Breast epithelium (tissue), 4 donors: ENCODE results near the gene MS4A13. TPM values are rescaled to one million over a fixed set of nuclear protein-coding genes. Genes with fewer than 3 reads are reported as not detected.

Source experiments
- DNase-seq, 2 donors: peaks; one replicate each; pipeline ENCODE4 v3.0.0-alpha.2; 2019; ENCODE audit warnings: low spot score in 2 of 2
- H3K27ac ChIP-seq, 2 donors: fragments of 200-600 bp; sonication (generic) in 1 of 2; one replicate each; pipeline ENCODE4 v1.5.1; 2016 to 2019; ENCODE audit warnings: mild to moderate bottlenecking in 1 of 2
- H3K27me3 ChIP-seq, 2 donors: fragments of 200-600 bp; sonication (generic) in 1 of 2; one replicate each; pipeline versions ENCODE4 v1.5.1 to v1.6.0; 2017 to 2019; ENCODE audit warnings: control low read depth in 1 of 2, mild to moderate bottlenecking in 1 of 2
- H3K36me3 ChIP-seq: fragments of 200-600 bp; one replicate; pipeline ENCODE4 v1.5.1; 2019
- H3K4me1 ChIP-seq, 2 donors: fragments of 200-600 bp; sonication (generic); one replicate each; pipeline ENCODE4 v1.5.1; 2016 to 2019; ENCODE audit warnings: control low read depth in 1 of 2
- H3K4me3 ChIP-seq, 3 donors: fragments of 200-600 bp; sonication (generic); 1 replicate in 2 of 3; 2 replicates in 1 of 3; pipeline ENCODE4 v1.5.1; 2016 to 2019; ENCODE audit warnings: mild to moderate bottlenecking in 3 of 3, moderate library complexity in 2 of 3
- H3K9me3 ChIP-seq, 2 donors: fragments of 200-600 bp; sonication (generic) in 1 of 2; one replicate each; pipeline ENCODE4 v1.5.1; 2016 to 2019; ENCODE audit warnings: control low read depth in 1 of 2
- CTCF ChIP-seq, 3 donors: fragments of 450-650 bp; IDR thresholded peaks; one replicate each; pipeline ENCODE4 v1.5.1; 2016 to 2017; ENCODE audit warnings: antibody characterized with exemption in 3 of 3, mild to moderate bottlenecking in 3 of 3, moderate library complexity in 3 of 3
- POLR2A ChIP-seq: fragments of 450-650 bp; IDR thresholded peaks from one replicate; pipeline ENCODE4 v1.6.1; 2016; ENCODE audit warnings: antibody characterized with exemption, mild to moderate bottlenecking, moderate library complexity
- POLR2AphosphoS5 ChIP-seq, 3 donors: sonication (generic); formaldehyde crosslinking; IDR thresholded peaks; one replicate each; pipeline ENCODE4 v1.6.1; 2017; ENCODE audit warnings: antibody characterized with exemption in 3 of 3
- intact Hi-C: fragments of 100-400 bp; cut with DNase I; formaldehyde crosslinking; loops from one replicate; pipeline ENCODE4 v1.15.1; 2023; ENCODE audit warnings: low total_unique reads
- total RNA-seq, 3 donors: library from RNA; depleted of rRNA; stranded (reverse); fragments of >200 nt; gene quantifications; one replicate each; pipeline ENCODE4 v1.1.0, GENCODE V29; 2016

MS4A13 gene, protein sequence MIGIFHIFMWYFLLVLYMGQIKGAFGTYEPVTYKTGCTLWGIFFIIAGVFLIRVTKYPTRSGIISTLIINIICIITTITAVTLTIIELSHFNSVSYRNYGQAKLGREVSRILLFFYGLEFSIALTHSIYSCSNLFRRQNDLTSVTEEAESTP
- not detected for total RNA-seq

DNA sequence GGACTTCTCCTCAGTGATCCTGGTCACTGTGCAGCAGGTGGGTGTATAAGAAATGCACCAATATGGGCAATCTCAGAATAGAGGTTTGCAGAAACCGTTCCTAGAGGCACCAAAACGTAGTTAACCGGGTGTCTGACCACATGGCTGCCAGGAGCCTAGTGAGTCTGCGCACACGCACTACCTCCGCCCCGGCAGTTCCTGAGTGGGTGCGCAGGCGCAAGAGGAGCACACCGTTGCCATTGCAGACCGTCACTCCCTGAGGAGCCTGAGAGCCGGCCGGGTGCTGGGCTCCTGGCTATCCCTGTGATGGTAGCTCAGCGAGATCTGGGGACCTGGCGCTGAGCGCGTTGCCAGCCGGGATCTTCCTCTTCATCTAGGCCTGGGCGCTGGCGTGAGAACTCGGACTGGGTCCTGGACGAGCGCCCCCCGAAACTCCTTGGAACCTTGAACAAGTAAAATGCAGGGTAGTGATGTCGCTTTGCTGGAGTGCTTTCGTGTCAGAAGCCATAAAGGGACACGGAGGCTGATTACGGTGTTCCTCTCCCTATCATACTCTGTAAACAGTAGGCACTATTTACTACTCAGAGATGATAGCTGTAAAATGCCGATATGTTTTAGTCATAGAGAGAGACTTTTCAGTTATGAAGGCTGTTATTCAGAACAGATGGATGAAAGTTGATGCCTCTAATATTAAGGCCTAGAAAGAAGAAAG, at the start of gene MS4A13:
TSS of gene MS4A13 (plus strand) at position 249 of the 712 bp plus-strand sequence. CDS start 2,692 bp downstream, outside the sequence.
- Histone ChIP-seq H3K4me1 (no peaks in the 10 kb centered on the region), H3K4me3 (no peak within 1 kb of the TSS), H3K9me3 (no peaks in the 10 kb centered on the region), H3K36me3 (no peaks in the 10 kb centered on the region), H3K27ac (no peak within 1 kb of the TSS), H3K27me3 (no peaks in the 10 kb centered on the region)
- intact Hi-C loops: no loop called here
- no peak for TF ChIP-seq CTCF (IDR thresholded peaks at IDR 0.05)
- no peak for TF ChIP-seq POLR2A
- TF ChIP-seq POLR2AphosphoS5 (IDR thresholded peaks at IDR 0.05): no peak
- no peak for DNase-seq

DNA sequence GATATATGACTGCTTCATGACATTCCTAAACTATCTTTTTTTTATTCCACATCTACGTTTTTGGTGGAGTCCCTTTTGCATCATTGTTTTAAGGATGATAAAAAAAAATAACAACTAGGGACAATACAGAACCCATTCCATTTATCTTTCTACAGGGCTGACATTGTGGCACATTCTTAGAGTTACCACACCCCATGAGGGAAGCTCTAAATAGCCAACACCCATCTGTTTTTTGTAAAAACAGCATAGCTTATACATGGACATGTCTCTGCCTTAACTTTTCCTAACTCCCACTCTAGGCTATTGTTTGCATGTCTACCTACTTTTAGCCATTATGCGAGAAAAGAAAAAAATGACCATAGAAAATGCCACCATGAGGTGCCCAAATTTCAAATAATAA, 46.4 kb upstream of the MS4A13 start:
- Histone ChIP-seq H3K9me3 (no peaks in the 10 kb centered on the region), H3K27ac (no peak overlapping the region), H3K27me3 (no peaks in the 10 kb centered on the region), H3K36me3 (no peaks in the 10 kb centered on the region), H3K4me3 (no peak overlapping the region), H3K4me1 (no peaks in the 10 kb centered on the region)
- DNase-seq: no peak
- TF ChIP-seq POLR2A (no peak), CTCF (IDR thresholded peaks at IDR 0.05) (no peak), POLR2AphosphoS5 (IDR thresholded peaks at IDR 0.05) (no peak)
- intact Hi-C loops: no loop called here

DNA sequence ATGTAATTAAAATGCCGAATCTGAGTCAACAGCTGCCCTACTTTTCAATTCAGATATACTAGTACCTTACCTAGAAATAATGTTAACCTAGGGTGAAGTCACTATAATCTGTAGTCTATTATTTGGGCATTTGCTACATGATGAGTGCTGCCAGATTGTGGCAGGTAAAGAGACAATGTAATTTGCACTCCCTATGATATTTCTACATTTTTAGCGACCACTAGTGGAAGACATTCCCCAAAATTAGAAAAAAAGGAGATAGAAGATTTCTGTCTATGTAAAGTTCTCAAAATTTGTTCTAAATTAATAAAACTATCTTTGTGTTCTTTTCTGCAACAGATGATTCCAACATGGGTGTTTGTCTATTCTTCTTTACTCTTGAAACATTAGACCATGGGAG, 45.5 kb upstream of the MS4A13 start:
- no peak for DNase-seq
- H3K36me3 ChIP-seq: no peaks in the 10 kb centered on the region
- H3K4me1 ChIP-seq: no peaks in the 10 kb centered on the region
- H3K27ac ChIP-seq: no peak overlapping the region
- no peak overlapping the region for H3K4me3 ChIP-seq
- H3K9me3 ChIP-seq: no peaks in the 10 kb centered on the region
- H3K27me3 ChIP-seq: no peaks in the 10 kb centered on the region
- no peak for TF ChIP-seq CTCF (IDR thresholded peaks at IDR 0.05)
- TF ChIP-seq POLR2A: no peak
- TF ChIP-seq POLR2AphosphoS5 (IDR thresholded peaks at IDR 0.05): no peak
- intact Hi-C loops: no loop called here

- no peak for DNase-seq
- Histone ChIP-seq H3K27ac (no peak overlapping the region), H3K27me3 (no peaks in the 10 kb centered on the region), H3K4me1 (no peaks in the 10 kb centered on the region), H3K4me3 (no peak overlapping the region), H3K9me3 (no peaks in the 10 kb centered on the region), H3K36me3 (no peaks in the 10 kb centered on the region)
- intact Hi-C loops: no loop called here
- no peak for TF ChIP-seq POLR2A
- TF ChIP-seq POLR2AphosphoS5 (IDR thresholded peaks at IDR 0.05): no peak
- no peak for TF ChIP-seq CTCF (IDR thresholded peaks at IDR 0.05)
Measured at GRCh38 chr11:60477035-60477445, 38.2 kb upstream of the MS4A13 start.

GRCh38 chr11:60482361-60482760, 32.8 kb upstream of the MS4A13 start:
- intact Hi-C loops: no loop called here
- Histone ChIP-seq H3K9me3 (no peaks in the 10 kb centered on the region), H3K36me3 (no peaks in the 10 kb centered on the region), H3K27me3 (no peaks in the 10 kb centered on the region), H3K27ac (no peak overlapping the region), H3K4me3 (no peak overlapping the region), H3K4me1 (no peaks in the 10 kb centered on the region)
- TF ChIP-seq POLR2AphosphoS5 (IDR thresholded peaks at IDR 0.05) (no peak), POLR2A (no peak), CTCF (IDR thresholded peaks at IDR 0.05) (no peak)
- no peak for DNase-seq
